GM21576 (cell line): ENCODE measurements around the gene GALK1.
A peak's percentile ranks its signal among the peaks of the same experiment; 100 is the strongest.

Source experiments
- ATAC-seq: cut with Tn5 transposase; IDR thresholded peaks from one replicate; pipeline ENCODE4 v1.9.1; 2021; ENCODE audit warnings: mild to moderate bottlenecking, moderate library complexity; ENCODE audit not compliant: unreplicated experiment

Gene GALK1

DNA sequence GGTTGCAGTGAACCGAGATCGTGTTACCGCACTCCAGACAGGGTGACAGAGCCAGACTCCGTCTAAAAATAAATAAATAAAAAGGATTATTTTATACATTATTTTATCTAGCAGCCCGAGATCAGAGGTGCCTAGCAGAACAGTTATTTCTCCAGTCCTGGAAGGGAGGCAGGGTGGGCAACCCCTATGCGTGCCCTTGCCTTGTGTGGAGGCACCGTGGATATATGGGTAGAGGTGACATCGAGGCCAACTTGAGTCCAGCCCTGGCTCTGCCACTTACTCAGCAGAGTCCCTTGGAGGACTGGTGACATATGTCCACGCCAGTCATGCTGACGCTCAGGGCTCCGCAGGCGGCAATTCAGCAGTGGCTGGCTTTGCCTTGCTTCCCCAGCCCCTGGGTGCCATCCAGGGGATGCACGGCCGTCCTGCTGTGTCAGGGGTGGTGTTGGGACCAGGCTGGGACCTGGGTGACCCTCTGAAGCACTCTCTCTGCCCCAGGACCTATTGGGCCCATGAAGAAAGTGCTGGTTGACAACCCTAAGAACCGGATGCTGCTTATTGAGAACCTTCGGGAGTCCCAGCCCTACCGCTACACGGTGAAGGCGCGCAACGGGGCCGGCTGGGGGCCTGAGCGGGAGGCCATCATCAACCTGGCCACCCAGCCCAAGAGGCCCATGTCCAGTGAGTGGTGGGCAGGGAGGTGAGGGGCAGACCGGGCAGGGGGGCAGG is 13.2 kb downstream of the GALK1 start:
- no peak for ATAC-seq

DNA sequence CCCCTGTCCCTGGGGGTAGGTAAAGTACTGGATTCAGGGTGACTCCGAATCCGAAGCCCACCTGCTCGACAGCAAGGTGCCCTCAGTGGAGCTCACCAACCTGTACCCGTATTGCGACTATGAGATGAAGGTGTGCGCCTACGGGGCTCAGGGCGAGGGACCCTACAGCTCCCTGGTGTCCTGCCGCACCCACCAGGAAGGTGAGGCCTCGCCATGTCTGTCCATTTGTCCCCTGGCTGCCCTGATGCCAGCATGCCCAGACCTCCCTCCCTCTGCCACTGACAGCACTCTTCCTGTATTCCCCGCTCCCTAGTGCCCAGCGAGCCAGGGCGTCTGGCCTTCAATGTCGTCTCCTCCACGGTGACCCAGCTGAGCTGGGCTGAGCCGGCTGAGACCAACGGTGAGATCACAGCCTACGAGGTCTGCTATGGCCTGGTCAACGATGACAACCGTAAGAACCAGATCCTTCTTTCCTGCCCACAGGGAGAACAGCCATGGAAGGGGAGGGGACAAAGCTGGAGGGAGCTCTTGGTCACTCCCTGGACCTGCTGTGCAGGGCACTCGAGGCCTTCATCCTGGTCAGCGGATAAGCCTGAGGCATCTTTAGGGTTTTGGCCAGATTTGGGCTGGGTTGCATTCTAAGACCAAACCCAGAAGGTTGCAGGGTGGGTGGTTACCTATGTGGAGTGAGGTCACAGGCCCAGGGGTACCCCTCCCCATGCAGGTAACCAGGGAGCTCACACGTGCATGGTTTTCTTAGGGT is 14.2 kb downstream of the GALK1 start:
- ATAC-seq = no peak

DNA sequence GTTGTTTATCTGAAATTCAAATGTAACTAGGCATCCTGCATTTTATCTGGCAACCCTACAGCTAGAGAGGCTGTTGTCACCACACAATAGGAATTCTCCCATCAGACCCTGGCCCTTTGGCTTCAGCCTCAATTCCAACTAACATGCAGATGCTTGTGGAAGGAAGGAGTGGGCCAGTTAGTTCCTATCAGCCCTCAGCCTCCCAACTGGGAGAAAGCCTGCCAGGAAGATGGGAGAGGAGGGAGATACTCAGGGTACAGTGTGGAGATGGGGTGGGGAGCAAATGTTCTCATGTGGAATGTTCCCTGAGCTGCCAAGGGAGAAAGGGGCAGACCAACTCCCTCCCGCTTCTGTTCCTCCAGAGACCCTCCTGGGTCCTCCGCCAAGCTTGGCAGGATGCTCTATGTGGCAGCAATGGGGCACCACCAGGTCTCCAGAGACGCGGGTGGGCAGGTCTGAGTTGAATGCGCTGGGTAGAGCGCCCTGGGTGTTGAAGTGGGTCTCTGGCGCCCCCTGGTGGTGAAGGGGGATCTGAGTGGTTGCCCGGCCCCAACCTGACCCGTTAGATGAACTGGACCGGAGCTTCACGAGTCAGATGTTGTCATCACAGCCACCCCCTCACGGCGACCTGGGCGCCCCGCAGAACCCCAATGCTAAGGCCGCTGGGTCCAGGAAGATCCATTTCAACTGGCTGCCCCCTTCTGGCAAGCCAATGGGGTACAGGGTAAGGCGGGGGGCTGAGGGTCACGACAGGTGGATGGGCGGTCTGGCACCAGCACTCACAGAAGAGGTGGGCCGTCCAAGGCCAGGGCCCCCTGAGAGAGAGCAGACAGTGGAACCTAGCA is 15.2 kb downstream of the GALK1 start:
- ATAC-seq = peak; percentile 54

DNA sequence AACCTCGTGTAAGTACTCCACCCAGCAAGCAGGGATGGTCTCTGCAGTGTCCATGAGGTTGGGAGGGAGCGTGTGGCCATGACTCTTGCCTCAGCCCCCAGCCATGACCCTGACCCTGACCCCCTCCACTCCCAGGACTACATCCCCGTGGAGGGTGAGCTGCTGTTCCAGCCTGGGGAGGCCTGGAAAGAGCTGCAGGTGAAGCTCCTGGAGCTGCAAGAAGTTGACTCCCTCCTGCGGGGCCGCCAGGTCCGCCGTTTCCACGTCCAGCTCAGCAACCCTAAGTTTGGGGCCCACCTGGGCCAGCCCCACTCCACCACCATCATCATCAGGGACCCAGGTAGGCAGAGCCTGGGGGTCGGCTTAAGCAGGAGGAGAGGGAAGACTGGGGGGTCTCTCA is 16.3 kb downstream of the GALK1 start:
- ATAC-seq = no peak

DNA sequence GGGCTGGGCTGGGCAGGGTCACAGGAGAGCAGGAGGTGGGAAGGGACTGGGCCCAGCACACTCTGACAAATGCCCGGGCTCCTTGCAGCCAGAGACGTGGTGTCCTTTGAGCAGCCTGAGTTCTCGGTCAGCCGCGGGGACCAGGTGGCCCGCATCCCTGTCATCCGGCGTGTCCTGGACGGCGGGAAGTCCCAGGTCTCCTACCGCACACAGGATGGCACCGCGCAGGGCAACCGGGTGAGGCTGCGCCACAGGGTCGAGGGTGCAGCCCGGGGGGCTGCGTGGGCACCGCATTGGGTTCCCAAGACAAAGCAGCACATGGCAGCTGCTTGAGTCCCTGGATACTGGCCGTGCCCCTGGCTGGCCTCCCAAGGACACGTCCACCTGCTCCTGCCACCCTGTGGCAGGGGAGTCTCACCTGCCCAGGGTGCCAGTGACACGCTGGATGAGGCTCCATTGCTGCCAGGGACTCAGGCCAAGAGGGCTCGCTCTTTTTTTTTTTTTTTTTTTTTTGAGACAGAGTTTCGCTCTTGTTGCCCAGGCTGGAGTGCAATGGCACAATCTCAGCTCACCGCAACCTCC is 21.3 kb downstream of the GALK1 start:
- no peak for ATAC-seq

GRCh38 chr17:75742337-75742736 is 22.7 kb downstream of the GALK1 start:
- ATAC-seq = no peak

DNA sequence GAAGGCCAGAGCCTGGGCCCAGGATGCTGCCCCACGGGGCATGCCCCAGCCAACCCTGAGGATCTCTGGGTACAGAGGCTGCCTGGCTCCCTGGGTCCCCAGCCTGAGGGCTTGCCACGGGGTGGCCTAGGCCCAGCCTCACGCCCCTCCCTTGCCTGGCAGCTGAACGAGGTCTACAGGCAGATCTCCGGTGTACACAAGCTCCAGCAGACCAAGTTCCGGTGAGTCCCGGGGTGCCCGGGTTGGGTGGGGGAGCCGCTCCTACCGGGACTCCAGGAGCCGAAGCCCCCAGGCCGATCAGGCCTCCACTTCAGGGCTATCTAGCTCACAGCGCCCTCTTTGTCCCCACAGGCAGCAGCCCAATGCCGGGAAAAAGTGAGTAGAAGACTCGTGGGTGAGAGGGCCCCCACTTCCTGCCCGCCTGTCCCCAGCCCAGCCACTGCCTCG is 24.3 kb downstream of the GALK1 start:
- ATAC-seq = no peak

DNA sequence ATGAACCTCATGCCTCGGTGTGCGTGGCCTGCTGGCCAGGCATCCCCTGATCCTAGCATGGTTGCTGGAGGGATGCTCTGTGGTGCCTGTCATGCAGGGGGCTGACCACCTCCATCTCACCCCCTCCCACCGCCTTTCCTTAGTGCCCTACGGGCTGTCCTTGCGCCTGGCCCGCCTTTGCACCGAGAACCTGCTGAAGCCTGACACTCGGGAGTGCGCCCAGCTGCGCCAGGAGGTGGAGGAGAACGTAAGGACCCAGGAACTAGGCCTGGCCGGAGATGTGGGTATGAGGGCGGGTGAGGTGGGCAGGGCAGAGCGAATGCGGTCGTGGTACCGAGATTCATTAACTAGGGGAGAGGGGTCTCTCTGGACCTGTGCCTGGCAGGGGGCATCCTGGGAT is 24.8 kb downstream of the GALK1 start:
- no peak for ATAC-seq

DNA sequence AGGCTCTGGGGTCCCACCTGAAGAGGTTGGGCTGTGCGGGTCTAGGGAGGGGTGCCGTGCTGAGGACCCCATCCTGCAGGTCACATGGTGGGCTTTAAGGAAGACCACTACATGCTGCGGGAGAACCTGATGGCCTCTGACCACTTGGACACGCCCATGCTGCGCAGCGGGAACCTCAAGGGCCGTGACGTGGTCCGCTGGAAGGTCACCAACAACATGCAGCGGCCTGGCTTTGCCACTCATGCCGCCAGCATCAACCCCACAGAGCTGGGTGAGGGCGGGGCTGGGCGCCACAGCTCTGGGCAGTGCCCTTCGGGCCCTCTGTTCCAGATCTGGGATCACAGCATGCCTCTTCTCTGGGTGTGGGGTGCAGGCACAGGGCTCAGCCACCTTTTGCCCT is 25.2 kb downstream of the GALK1 start:
- ATAC-seq = no peak

GRCh38 chr17:75739174-75739573 is 25.8 kb downstream of the GALK1 start:
- ATAC-seq = no peak

- no peak for ATAC-seq
These were observed 26.7 kb downstream of the GALK1 start for GRCh38 chr17:75738218-75738802.

GRCh38 chr17:75737133-75737962 is 27.6 kb downstream of the GALK1 start:
- ATAC-seq = no peak

- ATAC-seq = no peak
These were observed 28.7 kb downstream of the GALK1 start for GRCh38 chr17:75736173-75736835.

- ATAC-seq = no peak
These were observed 30.2 kb downstream of the GALK1 start for GRCh38 chr17:75734674-75735294.

DNA sequence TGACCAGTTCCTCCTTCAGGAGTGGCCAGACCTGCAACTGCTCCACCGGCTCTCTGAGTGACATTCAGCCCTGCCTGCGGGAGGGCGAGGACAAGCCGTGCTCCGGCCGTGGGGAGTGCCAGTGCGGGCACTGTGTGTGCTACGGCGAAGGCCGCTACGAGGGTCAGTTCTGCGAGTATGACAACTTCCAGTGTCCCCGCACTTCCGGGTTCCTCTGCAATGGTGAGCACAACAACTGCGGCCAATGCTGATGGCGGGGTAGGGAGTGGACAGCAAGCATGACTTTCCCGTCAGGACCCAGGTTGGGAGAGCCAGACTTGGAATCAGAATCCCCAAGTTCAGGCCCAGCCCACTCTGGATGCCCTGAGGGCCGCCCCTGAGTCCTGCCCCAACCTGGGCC is 31.5 kb downstream of the GALK1 start:
- no peak for ATAC-seq

GRCh38 chr17:75731716-75732498 is 33.1 kb downstream of the GALK1 start:
- ATAC-seq = no peak

DNA sequence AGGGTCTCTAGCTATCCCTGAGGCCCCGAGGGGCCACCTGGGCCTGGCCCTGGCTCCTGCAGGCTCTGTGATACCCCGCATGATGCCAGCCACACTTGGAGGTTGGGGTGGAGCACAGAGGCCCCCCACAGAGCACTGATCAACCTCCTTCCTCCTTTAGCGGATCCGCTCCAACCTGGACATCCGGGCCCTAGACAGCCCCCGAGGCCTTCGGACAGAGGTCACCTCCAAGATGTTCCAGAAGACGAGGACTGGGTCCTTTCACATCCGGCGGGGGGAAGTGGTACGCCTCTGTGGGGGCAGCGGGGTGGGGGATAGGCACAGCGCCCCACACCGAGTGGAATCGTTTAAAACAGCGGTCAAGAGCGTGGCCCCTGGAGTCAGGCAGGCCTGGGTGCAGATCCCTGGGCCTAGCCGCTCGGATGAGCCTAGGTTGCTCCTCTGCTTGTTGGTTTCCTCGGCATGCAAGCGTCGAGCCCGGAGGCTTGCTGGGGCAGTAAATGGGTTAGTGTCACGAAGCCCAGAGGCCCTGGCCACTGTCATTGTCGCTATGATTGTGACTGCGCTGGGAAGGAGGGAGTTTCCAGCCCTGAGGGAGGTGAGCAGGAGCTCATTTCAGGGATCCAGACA is 33.8 kb downstream of the GALK1 start:
- ATAC-seq = no peak

DNA sequence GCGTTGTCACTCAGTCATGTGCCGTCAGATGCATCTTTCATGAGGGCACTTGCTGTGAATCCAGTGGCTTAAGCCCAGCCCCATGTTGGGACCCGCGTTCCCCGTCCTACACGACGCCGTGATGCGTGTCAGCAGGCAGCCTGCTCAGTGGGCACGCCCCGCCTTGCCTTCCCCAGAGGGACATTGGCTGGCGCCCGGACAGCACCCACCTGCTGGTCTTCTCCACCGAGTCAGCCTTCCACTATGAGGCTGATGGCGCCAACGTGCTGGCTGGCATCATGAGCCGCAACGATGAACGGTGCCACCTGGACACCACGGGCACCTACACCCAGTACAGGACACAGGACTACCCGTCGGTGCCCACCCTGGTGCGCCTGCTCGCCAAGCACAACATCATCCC is 34.9 kb downstream of the GALK1 start:
- no peak for ATAC-seq
